SKM-1 (cell line): ENCODE data around the gene PRDM16.

Source experiments
- DNase-seq: peaks from one replicate; lab custom pipeline; 2025; ENCODE audit not compliant: unreplicated experiment; lab: John Stamatoyannopoulos, UW

The PRDM16 gene

DNA sequence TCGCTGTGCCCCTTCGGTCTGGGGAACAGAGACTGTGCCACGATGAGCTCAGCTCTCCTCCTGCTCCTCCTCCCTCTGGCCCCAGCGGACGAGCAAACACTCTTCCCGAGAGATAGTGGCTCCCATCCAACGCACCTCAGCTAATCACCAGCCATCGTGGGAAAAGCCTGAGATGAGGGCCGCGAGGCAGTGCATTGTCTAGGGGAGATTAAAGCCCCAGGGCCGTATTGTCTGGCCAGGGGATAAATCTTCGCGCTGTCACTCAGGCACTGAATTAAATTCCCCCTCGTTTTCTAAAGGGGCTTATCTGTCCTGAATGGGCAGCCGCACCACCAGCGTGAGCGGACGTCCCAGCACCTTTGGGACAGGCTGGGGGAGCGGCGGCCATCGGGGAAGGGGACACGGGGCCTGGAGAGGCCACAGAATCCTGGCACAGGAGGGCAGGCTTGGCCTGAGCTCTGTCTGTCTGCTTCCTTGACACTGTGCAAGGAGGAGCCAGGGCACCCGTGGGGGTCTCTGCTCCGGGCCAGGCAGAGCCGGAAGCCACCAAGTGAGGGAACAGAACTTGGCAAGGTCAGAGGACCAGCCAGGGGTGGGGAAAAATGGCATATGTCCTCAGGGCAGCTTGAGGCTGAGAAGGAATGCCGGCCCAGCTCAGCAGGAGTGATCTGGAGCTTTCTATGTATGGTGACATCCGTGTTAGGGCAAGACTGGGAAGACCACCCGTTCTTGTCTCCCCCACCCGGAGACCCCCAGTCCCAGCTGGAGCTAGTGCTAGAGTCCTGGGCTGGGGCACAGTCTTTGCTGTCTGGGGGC lies 32.3 kb downstream of the PRDM16 start:
- no peak for DNase-seq

DNA sequence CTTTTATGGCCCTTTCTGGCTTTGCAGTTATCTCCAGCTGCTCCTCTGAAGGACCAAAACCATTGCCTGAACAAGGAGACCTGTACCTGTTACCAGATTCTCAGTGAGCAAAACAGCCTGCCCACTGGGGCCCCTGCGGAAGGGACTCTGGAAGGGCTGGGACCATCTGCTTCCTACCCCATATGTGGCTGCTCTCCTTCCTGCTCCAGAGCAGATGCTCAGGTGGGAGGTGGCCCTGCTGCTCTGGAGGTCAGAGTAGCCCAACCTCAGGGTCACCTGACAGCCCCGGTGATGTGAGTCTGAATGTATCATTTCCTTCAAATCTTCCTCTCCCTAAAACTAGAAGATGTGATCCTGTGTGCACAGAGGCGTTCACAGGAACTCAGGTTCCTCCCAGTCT lies 33.6 kb downstream of the PRDM16 start:
- no peak for DNase-seq

DNA sequence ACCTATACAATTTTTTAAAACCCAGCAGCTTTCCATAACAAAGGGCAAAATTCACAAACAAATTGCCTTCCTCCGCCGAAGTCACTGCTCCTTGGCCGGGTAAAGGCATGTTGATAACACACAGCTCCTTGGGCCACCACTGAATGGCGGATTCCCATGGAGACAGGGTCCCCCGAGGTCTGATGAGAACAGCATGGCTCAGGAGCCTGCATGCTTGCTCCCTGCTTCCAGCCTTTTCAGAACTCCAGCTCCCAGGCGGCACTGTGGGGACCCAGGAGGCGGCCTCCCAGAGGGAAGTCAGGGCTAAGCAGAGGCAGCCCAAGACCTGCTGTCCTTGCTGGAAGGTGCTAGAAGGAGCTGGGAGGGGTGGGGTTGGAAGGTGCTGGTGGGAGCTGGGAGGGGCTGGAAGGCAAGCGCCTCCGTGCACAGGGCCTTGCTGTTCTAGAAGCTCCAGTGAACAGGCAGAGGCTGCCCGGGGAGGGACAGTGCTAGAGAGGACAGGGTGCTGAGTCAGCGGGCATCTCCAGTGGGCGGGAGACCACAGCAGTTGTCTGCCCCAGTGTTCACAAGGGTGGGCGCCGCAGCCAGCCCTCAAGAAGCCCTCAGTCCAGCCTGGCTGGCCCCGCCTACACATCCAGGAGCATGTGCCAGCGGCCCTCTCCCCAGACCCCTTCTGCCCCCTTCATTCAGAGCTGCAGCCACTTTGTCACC lies 35.1 kb downstream of the PRDM16 start:
- no peak for DNase-seq

DNA sequence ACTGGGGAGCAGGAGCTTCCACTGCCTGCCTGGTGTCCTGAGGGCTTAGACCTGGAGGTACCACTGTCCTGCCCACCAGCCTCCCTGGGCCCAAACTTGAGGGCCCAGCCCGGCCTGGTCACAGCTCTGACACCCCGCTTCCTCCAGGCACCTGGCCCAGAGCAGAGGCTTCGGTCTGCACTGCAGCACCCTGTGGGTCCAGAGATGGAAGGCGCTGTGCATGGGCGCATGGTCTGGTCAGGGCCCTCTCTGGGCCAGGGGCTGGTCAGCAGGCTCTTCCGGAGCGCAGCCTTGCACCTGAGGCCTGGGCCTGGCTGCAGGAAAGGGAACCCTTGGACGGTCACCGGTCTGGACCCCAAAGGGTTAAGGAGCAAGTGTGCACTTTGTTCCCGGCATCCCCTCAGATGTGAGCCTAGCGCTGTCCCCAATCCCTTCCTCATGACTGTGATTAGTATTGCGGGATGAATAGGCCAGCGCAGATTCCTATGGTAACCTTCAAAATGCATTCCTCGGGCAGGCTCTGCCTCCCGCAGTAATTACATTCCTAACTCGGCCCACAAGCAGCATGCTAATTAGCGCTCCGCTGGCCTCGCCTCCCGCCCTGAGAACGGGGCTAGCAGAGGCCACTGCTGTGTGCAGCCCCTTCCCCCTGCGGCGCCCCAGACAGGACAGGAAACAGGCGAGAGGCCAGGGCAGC lies 36.3 kb downstream of the PRDM16 start:
- DNase-seq = no peak

DNA sequence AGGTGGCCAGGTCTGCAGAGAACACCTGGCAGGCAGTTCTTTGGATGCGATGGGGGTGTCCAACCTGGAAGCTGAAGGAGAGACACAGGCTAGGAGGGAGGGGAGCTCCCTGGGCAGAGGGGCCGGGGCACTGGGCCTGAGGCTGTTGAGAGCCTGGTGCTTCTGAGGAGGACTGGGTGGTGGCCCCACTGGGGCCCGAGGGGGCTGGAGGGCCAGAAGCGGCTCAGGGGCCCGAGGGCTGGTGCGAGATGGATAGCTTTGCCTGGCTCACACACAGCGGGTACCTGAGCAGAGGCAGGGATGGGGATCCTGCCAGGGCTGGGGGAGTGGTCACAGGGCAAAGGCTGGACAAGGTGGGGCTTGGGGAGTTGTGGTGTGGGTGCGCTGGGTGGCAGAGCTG lies 37.2 kb downstream of the PRDM16 start:
- no peak for DNase-seq

DNA sequence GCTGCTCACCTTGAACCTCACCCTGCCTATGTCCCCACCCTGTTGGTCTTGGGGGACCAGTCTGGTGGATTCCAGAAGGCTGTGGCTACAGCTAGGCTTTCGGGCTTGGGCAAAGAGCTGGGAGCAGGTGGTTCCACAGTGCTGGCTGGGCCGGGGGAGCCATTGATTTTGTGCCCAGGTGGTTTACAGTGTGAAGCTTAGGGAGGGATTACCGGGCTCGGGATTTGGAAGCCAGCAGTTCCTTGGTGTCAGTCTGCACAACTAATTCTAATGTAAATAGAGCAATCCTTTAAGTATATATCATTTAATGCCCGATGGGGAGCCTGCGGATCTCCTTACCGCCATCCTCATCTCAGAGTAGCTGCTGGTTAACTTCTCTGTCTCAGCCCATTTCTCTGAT lies 38.2 kb downstream of the PRDM16 start:
- DNase-seq = no peak

DNA sequence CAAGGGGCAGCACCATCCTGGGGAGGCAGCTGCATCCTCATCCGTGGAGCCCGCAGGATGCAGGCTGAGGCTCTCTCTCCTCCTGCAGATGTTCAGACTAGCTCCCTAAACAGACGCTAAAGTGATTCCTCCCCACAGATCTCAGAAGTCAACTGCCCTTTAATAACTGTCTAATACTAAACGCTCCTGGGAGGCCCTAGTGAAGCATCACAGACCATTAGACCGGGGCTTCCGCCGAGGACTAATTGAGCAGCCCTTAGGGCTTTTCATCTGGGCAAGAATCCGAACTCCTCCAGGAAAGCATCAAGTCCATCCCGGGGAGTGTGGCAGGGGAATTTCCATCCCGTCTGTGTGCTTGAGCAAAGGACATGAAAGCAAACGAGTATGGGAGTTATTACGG lies 40.4 kb downstream of the PRDM16 start:
- no peak for DNase-seq

DNA sequence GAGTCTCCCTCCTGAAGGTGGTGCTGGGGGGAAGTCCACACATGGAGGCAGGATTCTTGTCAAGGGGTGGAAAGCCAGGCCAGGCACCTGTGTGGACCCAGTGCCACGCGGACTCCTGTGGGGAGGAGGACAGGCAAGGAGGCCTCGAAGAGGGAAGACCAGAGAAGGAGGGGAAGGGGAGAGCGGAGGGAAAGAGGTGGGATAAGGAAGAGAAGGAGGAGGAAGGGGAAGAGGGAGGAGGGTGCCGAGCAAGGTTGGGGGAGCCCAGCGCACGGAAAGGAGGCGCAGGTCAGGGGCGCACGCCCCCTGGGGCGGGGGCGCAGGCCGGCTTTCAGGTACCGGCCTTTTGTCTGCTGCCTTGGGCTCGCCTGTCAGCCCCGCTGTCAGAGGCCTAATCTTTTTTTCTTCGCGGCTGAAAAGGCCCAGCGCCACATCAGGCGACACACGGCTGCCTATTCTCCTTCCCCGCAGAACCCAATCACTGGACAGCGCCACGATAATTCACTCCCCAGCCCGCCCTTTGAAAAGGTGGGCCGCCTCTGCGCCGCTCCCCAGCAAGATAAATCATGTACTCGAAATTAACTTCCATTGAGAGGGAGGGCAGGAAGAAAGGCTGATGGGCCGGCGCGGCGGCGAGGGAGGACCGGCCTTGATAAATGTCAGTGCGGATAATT lies 42.5 kb downstream of the PRDM16 start:
- DNase-seq = no peak

DNA sequence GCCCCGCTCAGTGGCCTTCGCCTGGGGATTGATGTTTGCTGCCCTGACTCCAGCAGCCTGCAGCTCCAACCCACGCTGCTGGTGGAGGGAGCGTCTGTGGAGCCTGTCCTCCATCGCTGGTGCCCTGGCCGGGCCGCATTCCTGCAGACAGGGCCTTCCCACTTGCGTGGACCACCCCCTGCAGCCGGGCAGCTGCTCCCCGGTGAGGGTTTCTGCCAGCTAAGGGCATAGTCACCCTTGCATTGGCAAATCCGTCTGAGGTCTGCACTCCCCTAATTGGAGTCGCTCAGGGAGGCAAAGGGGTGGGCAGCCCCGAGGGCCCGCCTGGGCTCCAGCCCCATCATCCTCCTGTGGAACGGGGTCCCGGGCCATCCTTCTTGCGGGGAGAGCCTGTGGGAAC lies 43.5 kb downstream of the PRDM16 start:
- DNase-seq = no peak

DNA sequence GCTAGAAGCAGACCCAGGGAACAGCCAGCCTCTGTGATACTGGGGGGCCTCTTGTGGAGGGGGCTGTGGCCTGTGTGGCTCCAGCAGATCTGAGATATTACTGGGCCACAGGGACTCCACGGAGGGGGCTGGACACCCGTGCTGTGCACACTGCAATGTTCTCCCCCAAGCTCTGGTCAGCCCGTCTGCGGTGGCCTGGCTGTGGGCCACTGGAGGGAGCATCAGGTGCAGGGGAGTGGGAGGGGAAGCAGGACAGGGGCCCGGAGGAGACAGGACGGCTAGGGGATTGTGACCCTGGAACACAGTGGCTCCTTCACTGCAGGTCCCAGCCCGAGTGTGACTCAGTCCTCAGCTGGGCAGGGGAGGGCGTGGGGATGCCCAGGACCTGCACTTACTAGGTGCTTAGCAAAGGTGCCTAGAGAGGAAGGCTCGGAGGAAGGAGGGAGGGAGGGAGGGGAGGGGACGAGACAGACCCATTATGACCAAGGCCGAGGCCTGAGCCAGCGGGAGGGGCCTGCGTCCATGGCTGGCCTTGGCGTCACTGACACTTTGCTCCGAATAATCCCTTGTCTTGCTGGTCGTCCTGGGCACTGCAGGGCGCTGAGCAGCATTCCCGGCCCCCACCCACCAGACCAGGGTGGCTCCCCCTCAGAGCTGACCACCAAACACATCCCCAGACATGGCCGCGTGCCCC lies 44.2 kb downstream of the PRDM16 start:
- DNase-seq = no peak

DNA sequence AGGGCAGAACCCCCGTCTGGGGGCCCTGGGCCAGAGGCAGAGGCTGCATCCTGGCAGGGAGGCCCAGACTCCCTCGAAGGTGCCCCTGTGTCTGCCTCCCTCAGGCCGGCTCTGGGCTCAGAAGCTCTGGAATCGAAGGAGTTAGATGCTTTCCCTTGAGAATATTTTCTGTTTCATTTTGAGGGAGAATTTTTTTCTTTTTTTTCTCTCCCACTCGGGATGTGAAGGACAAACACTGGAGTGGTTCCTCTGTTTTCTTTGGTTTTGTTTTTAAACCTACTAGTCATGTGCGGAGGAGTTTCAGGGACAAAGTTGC lies 44.7 kb downstream of the PRDM16 start:
- DNase-seq = no peak

DNA sequence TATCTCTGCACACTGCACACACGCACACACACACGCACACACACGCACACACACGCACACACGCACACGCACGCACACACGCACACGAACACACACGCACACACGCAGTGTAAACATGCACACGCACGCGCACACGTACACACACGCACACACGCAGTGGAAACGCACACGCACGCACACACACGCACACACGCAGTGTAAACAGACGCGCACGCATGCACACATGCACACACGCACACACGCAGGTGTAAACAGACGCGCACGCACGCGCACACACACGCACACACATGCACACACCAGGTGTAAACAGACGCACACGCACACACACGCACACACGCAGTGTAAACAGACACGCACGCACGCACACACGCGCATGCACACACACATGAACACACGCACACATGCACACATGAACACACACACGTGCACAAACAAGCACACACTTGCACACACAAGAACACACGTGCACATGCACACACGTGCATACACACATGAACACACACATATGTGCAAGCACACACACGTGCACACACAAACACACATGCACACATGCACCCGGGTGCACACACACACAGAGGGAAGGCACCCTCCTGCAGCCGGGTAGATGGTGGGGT lies 45.2 kb downstream of the PRDM16 start:
- DNase-seq = no peak

DNA sequence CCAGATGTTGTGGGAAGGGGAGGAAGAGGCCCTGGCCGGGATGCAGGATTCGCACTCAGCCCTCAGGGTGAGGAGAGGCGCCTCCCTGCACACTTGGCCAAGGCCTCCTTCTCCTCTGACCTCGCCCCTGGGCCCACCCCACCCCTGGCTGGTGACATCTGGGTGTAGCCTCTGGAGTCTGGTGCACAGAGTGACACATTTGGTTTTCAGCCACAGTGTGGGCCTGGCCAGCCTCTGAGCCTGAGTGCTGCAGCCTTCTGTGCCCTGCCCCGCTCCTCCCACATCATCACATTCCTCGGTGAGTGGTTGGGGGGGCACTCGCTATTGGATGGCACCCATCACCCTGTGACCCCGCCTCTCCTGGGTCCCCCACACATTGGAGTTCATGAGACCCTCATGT lies 45.8 kb downstream of the PRDM16 start:
- DNase-seq = no peak

DNA sequence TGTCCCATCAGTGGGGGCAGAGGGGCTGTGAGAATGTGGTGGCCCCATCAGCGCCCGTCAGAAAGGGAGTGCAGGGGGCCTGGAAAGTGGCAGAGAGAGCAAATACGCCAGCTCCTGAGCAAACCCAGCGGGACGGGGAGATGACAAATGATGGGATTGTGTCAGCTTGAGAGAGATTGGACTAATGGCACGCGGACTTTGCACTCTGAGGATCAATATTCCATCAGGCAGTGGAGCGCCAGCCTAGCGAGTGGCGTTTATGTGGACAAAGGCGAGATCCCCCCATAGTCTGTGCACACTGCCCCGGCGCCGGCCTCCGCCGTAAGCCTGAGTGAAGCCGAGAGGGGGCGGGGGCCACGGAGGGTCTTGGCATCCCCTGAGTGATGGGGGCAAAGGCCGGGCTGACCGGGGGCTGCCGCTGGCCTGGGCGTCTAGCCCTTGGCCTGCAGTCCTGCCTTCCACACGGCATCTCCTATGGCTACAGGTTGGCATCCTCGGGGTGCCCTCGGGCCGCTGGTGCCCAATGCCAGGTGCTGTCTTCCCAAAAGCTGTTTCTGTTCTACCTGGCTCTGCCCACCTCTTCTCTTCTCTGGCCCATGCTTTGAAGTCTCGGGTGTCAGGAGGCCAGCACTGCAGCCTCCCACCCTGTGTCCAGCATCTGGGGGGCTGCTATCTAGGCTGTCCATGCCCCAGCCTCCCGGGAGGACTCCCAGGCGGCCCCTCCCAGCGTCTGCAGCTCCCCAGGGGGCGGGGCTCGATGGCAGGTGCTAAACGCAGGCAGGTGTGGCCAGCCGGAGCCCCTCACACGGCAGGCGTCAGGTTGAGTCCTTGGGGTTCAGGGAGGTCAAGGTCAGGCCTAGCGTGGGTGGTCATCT lies 46.5 kb downstream of the PRDM16 start:
- DNase-seq = no peak

DNA sequence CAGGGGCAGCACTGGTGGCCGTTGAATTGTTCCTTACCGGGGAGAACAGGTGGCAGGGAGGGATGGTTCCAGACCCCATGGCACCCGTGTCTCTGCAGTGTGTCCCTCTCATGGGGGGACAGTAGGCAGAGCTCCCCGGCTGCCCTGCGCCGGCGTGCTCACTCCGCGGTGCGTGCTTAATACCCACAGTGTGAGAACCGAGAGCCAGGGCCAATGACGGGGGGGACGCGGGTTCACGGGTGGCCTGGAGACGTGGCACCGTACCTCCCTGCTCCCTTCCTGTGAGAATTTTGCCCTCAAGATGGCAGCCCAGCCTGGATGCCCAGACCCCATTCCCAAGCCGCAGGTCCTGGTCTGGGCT lies 47.1 kb downstream of the PRDM16 start:
- no peak for DNase-seq

DNA sequence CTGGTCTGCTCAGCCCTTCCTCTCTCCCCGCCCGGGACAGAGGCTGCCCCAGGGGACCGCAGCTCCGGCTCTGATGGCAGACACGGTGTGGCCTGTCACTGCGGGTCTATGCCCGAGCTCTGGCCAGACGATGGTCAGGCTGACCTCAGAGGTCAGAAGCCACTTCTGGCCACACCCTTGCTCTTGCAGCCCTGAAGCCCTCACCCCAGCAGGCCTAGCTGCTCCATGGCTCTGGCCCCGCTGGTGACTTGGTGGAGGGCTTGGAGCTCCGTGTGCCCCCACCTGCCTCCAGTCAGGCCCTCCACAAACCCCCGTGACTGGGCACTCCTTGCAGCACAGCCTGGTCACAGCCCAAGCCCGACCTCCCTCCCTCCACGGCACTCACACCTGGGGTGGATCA lies 47.6 kb downstream of the PRDM16 start:
- DNase-seq = no peak

DNA sequence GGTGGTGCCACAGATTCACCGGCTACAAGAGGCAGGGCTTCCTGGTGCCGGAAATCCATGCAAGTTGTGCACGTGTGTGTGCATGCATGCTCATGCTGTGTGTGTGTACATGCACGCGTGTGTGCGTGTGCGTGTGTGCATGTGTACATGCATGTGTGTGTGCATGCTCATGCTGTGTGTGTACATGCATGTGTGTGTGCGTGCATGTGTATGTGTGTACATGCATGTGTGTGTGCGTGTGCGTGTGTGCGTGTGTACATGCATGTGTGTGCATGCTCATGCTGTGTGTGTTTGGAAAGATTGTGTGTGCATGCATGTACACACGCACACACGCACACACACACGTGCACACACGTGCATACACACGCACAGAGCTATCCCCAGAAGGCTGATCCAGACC lies 48.9 kb downstream of the PRDM16 start:
- no peak for DNase-seq

DNA sequence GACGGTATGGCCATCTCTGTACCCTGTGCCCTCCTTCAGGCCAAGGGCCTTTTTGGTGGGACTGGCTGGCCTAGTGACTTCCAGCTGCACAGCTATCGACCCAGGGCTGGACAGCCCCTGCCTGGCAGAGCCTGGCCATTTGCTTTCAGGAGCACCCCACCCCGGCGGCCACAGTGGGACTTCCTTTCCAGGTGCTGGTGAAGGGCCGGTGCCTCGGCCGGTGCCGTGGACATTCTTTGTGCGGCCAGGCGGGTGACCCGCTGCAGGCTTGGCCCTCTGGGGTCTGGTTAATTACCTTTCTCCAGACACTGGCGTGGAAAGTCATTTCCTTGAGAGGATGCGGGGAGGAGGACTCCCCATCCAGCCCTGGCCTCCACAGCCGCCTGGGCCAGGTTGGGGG lies 50.1 kb downstream of the PRDM16 start:
- DNase-seq = no peak

DNA sequence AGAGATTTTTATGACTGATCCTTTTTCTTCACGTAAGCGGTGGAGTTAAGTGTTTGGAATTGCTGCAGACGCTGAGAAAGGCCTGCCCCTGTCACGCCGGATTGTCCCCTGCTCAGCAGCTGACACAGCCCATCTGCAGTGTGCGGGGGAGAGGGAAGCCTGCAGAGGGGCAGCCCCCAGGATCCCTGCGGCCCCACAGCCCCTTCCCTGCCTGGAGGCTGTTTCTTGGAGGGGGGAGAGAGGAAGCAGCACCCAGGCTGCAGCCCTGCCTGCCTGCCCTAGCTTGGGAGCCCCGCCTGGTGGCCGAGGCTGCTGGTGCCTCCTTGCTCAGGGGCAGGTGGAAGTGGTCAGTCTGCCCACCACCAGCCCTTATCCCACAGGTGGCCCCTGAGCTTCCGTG lies 50.7 kb downstream of the PRDM16 start:
- no peak for DNase-seq

DNA sequence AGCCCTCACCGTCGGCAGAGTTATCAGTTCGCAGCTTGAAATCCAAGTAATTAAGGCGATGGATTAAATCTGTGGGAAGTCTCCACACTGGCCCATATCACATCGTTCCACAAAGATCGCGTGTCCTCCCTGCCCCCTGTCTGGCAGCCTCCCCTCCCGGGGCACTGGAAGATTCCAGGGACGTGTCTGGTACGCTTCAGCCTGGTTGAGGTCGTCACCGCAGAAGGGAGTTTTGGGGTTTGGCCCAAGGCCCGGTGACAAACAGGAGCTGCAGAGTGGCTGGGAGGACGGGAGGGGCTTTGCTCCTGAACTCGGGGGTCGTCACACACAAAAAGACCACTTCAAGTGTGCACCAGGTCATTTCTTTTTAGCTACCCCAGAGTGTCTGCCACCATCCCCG lies 51.1 kb downstream of the PRDM16 start:
- no peak for DNase-seq
